HL-60/S4 (cell line): ENCODE measurements around the gene FTHL17.

Experiments
- in situ Hi-C: fragments of 300-500 bp; cut with MboI; formaldehyde crosslinking; loops from 2 replicates; pipeline ENCODE4 v1.14.3; 2022; ENCODE audit warnings: low sequenced_read_pairs

Gene FTHL17

DNA sequence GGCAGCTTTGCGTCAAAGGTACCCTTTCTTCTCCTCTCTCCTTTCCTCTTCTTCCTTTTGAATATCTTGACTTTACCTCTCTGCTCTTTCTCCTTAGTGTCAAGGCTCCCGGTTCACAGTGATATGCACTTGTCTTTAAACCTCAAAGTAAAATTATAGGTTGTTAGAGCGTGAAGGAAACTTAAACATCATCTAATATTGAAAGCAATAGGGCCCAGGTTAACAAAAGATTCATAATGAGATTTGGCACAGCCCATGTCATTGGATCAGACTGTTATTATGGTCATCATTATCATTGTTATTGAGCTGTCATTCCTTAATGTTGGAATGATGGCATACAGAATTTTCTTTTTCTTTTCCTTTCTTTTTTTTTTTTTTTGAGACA, 32.5 kb downstream of the FTHL17 start:
- in situ Hi-C loops, result no loop called here

DNA sequence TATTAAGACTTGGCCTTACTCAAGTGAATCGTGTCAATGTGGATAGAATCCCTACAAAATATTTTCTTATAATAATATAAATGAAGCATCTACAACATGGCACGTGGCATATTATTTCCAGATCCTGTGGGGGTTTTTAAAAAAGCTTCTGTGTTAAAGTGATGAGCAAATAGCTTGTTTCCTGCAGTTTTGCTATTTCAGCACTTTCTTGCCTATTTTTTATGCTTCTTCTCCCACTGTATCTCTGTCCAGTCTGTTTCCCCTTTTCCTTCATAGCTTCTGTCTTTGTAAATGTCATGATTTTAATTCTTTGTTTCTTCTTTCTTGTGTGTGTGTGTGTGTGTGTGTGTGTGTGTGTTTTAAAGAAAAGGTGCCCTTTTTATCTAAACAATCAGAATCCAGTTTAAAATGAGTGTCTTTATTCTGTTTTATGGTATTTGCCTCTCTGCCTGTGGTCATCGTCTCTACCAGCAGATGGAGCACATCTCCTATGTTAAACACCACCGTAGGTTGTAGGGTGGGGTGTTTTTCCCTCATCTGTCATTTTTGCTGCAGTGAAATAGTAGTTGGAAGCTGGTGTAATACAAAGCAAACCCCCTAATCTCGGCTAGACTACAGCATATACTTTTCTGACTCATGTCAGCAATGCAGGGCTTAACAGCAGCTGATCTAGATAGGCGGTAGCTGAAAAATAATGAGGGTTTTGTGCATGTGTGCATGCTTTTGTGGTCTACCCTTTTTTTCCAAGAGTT, 33.1 kb downstream of the FTHL17 start:
- in situ Hi-C loops, result no loop called here

DNA sequence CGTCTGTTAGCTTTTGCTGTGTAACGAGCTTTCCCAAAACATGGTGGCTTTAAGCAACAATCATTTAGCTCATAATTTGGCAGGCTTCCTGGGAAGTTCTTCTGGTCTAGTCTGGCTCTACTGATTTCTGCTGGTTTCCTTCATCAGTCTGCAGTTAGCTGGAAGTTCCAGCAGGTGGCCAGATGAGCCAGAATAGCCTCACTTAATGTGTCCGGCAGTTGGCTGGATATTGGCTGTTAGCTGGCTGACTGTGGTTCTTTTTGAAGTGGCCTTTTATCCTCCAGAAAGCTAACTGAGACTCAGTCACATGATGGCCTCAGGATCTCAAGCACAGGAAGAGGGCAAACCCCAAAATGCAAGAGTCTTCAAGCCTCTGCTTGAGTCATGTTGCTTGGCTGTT, 34.9 kb downstream of the FTHL17 start:
- in situ Hi-C loops, result no loop called here

DNA sequence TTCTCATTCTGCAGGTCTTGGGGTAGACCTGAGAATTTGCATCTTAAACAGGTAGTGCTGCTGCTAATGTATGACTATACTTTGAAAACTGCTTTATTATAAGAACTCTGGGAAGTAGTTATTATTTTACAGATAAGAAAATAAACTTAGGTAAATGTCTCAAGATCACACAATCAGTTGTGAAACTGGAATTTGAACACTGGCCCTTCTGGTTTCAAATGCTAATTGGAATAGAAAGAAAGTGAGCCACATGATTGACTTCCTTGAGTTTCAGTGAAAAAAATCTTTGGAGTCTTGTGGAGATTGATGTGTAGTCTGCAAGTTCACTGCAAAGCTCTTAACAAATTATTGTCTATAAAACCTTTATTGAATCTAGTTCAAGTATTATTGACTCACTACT, 44.5 kb downstream of the FTHL17 start:
- in situ Hi-C loops, result no loop called here

DNA sequence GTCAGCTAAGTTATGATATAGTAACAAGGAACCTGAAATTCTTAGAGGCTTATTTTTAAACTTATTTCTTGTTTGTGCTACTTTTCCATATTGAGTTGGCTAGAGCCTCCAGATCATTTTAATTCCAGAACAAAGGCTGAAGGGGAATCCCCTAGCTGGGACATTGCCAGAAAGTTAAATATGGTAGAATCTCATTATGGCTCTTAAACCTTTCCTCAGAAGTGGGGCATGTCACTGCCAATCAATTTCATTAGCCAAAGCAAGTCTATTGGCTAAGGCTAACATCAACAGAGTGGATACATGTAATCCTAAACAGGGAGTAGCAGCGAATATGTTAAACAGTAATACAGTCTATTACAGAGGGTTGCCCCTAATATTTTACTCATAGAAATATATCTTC, 47.0 kb downstream of the FTHL17 start:
- in situ Hi-C loops, result no loop called here

DNA sequence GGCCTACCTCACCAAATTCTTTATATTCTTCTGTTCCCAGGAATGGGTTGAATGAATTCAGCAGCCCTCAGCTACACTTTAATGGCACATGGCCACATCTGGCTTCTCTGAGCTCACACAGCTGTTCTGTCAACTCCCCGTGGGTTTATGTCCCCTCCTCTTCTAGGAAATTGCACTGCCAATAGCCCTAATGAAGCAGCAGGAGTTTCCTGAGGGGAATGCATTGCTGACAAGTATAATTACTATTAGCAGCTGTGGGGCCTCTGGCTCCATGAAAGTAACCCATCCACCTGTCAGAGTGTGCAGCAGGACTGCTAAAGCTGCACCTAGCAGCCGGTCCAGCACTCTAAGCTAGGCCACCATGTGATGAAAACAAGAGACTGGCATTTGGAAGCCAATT, 50.3 kb downstream of the FTHL17 start:
- in situ Hi-C loops, result no loop called here
